Tongue (tissue), 2 donors: ENCODE measurements around the gene RNASE9. TPM values are rescaled to one million over a fixed set of nuclear protein-coding genes. Genes with fewer than 3 reads are reported as not detected.
"Not testable (repeated sequence)": the region's sequence is repeated elsewhere in the genome, so short reads cannot be mapped to it uniquely, and the experiment has no call there.

ENCODE experiments used
- DNase-seq: peaks from one replicate; pipeline ENCODE4 v3.0.0-alpha.2; 2015
- total RNA-seq: library from RNA; depleted of rRNA; stranded (reverse); fragments of >200 nt; gene quantifications from one replicate; pipeline ENCODE4 v1.2.3, GENCODE V29; 2014

RNASE9 gene
- total RNA-seq, 1 donor from 2014 or later, result not detected

- DNase-seq, result not testable (repeated sequence)
These were observed 11.6 kb upstream of the RNASE9 start for GRCh38 chr14:20572382-20572990.

GRCh38 chr14:20570720-20571119 is 9.9 kb upstream of the RNASE9 start:
- not testable (repeated sequence) for DNase-seq

- DNase-seq, result not testable (repeated sequence)
These were observed 9.0 kb upstream of the RNASE9 start for GRCh38 chr14:20569865-20570264.

GRCh38 chr14:20569066-20569465 is 8.2 kb upstream of the RNASE9 start:
- no peak for DNase-seq

- DNase-seq, result no peak
These were observed 7.5 kb upstream of the RNASE9 start for GRCh38 chr14:20568393-20568792.

GRCh38 chr14:20567199-20567598 is 6.4 kb upstream of the RNASE9 start:
- not testable (repeated sequence) for DNase-seq

- DNase-seq, result no peak
These were observed 3.7 kb upstream of the RNASE9 start for GRCh38 chr14:20564501-20564997.

- DNase-seq, result no peak
These were observed 3.1 kb upstream of the RNASE9 start for GRCh38 chr14:20563971-20564370.

GRCh38 chr14:20559461-20559904 is 1.4 kb downstream of the RNASE9 start:
- no peak for DNase-seq

GRCh38 chr14:20557212-20557542 is 3.7 kb downstream of the RNASE9 start:
- no peak for DNase-seq

- DNase-seq, result no peak
These were observed 4.2 kb downstream of the RNASE9 start for GRCh38 chr14:20556500-20557211.

GRCh38 chr14:20555845-20556244 is 5.0 kb downstream of the RNASE9 start:
- no peak for DNase-seq

- DNase-seq, result no peak
These were observed 7.8 kb downstream of the RNASE9 start for GRCh38 chr14:20553024-20553423.

- DNase-seq, result no peak
These were observed 9.2 kb downstream of the RNASE9 start for GRCh38 chr14:20551606-20552005.

GRCh38 chr14:20550926-20551325 is 9.9 kb downstream of the RNASE9 start:
- no peak for DNase-seq

- no peak for DNase-seq
These were observed 12.3 kb downstream of the RNASE9 start for GRCh38 chr14:20548414-20549158.

- DNase-seq, result no peak
These were observed 14.0 kb downstream of the RNASE9 start for GRCh38 chr14:20546877-20547276.

- no peak for DNase-seq
These were observed 20.9 kb downstream of the RNASE9 start for GRCh38 chr14:20539906-20540305.

GRCh38 chr14:20530771-20531571 is 29.9 kb downstream of the RNASE9 start:
- peak; percentile 82 for DNase-seq

GRCh38 chr14:20529806-20530205 is 31.0 kb downstream of the RNASE9 start:
- DNase-seq, result no peak

- DNase-seq, result no peak
These were observed 36.8 kb downstream of the RNASE9 start for GRCh38 chr14:20524027-20524426.

GRCh38 chr14:20522332-20522731 is 38.5 kb downstream of the RNASE9 start:
- no peak for DNase-seq
